ENCODE data around the gene STXBP3. TPM values are rescaled to one million over a fixed set of nuclear protein-coding genes. Genes with fewer than 3 reads are reported as not detected.

The STXBP3 gene
- total and polyA plus RNA-seq, 4 donors = 10.9 to 33.0 (median 23.2) TPM

DNA sequence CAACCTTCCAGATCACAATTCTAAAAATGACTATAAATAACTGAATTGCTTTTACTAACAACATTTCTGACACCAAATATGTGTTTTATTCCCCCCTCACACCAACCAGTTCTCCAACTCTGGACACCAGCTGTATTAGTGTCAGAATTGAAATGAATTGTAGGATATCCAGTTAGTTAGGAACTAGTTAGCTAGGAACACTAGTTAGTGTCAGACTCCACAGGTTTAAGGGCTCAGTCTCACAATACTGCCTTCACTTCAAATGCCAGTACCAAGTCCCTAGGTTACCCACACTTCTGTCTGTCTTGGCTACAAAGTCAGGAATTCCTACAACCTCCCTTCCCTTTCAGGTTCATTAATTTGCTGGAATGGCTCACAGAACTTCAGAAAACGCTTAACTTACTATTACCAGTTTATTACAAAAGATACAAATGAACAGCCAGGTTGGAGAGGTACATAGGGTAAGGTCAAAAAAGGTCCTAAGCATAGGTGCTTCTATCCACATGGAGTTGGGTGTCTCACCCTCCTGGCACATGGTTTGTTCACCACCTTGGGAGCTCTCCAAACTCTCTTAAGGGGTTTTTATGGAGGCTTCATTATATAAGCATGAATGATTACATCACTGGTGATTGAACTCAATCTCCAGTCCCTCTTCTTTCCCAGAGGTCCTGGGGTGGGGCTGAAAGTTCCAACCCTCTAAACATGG is 4.2 kb downstream of the STXBP3 start:
- WGBS = 93% methylated on average over 1 of the region's 1 CpG
- no peak overlapping the region for H3K4me3 ChIP-seq (ENCODE audit: low read depth in 1 of 3, low read length in 3 of 3)
- H3K27me3 ChIP-seq (ENCODE audit: control insufficient read depth in 4 of 4, insufficient read depth in 4 of 4, low read length in 3 of 4) = no peaks in the 10 kb centered on the region
- H3K9me3 ChIP-seq (ENCODE audit: control insufficient read depth in 4 of 4, low read length in 3 of 4) = no peaks in the 10 kb centered on the region
- H3K4me1 ChIP-seq (ENCODE audit: control insufficient read depth in 4 of 4, insufficient read depth in 4 of 4, low read length in 3 of 4) = peaks cover 0 to 5% (median 2%) of the 10 kb centered on the region in 4 donors
- peaks cover 4 to 10% (median 7%) of the 10 kb centered on the region in 4 donors for H3K36me3 ChIP-seq (ENCODE audit: control insufficient read depth in 4 of 4, insufficient read depth in 3 of 4, low read depth in 1 of 4, low read length in 3 of 4)
- no peak for DNase-seq (ENCODE audit: low spot score)
- TF ChIP-seq, protein P1, sequence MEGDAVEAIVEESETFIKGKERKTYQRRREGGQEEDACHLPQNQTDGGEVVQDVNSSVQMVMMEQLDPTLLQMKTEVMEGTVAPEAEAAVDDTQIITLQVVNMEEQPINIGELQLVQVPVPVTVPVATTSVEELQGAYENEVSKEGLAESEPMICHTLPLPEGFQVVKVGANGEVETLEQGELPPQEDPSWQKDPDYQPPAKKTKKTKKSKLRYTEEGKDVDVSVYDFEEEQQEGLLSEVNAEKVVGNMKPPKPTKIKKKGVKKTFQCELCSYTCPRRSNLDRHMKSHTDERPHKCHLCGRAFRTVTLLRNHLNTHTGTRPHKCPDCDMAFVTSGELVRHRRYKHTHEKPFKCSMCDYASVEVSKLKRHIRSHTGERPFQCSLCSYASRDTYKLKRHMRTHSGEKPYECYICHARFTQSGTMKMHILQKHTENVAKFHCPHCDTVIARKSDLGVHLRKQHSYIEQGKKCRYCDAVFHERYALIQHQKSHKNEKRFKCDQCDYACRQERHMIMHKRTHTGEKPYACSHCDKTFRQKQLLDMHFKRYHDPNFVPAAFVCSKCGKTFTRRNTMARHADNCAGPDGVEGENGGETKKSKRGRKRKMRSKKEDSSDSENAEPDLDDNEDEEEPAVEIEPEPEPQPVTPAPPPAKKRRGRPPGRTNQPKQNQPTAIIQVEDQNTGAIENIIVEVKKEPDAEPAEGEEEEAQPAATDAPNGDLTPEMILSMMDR (IDR thresholded peaks at IDR 0.05; ENCODE audit: low read depth, low read length, missing input control) = no peak
- TF ChIP-seq, protein P2, sequence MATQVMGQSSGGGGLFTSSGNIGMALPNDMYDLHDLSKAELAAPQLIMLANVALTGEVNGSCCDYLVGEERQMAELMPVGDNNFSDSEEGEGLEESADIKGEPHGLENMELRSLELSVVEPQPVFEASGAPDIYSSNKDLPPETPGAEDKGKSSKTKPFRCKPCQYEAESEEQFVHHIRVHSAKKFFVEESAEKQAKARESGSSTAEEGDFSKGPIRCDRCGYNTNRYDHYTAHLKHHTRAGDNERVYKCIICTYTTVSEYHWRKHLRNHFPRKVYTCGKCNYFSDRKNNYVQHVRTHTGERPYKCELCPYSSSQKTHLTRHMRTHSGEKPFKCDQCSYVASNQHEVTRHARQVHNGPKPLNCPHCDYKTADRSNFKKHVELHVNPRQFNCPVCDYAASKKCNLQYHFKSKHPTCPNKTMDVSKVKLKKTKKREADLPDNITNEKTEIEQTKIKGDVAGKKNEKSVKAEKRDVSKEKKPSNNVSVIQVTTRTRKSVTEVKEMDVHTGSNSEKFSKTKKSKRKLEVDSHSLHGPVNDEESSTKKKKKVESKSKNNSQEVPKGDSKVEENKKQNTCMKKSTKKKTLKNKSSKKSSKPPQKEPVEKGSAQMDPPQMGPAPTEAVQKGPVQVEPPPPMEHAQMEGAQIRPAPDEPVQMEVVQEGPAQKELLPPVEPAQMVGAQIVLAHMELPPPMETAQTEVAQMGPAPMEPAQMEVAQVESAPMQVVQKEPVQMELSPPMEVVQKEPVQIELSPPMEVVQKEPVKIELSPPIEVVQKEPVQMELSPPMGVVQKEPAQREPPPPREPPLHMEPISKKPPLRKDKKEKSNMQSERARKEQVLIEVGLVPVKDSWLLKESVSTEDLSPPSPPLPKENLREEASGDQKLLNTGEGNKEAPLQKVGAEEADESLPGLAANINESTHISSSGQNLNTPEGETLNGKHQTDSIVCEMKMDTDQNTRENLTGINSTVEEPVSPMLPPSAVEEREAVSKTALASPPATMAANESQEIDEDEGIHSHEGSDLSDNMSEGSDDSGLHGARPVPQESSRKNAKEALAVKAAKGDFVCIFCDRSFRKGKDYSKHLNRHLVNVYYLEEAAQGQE (IDR thresholded peaks at IDR 0.05) = no peak
- TF ChIP-seq, protein P3, sequence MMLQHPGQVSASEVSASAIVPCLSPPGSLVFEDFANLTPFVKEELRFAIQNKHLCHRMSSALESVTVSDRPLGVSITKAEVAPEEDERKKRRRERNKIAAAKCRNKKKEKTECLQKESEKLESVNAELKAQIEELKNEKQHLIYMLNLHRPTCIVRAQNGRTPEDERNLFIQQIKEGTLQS (IDR thresholded peaks at IDR 0.05) = no peak
- no peak for TF ChIP-seq YY1 (IDR thresholded peaks at IDR 0.05)
- TF ChIP-seq SP1 (IDR thresholded peaks at IDR 0.05) = no peak
- no peak for TF ChIP-seq NR2F2 (IDR thresholded peaks at IDR 0.05)
- TF ChIP-seq JUND (IDR thresholded peaks at IDR 0.05) = no peak
- no peak for TF ChIP-seq RXRA (IDR thresholded peaks at IDR 0.05)
- TF ChIP-seq, protein P4, sequence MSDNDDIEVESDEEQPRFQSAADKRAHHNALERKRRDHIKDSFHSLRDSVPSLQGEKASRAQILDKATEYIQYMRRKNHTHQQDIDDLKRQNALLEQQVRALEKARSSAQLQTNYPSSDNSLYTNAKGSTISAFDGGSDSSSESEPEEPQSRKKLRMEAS (IDR thresholded peaks at IDR 0.05) = no peak
- TF ChIP-seq, protein P5, sequence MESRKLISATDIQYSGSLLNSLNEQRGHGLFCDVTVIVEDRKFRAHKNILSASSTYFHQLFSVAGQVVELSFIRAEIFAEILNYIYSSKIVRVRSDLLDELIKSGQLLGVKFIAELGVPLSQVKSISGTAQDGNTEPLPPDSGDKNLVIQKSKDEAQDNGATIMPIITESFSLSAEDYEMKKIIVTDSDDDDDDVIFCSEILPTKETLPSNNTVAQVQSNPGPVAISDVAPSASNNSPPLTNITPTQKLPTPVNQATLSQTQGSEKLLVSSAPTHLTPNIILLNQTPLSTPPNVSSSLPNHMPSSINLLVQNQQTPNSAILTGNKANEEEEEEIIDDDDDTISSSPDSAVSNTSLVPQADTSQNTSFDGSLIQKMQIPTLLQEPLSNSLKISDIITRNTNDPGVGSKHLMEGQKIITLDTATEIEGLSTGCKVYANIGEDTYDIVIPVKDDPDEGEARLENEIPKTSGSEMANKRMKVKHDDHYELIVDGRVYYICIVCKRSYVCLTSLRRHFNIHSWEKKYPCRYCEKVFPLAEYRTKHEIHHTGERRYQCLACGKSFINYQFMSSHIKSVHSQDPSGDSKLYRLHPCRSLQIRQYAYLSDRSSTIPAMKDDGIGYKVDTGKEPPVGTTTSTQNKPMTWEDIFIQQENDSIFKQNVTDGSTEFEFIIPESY (IDR thresholded peaks at IDR 0.05) = no peak
- no peak for TF ChIP-seq GABPA (IDR thresholded peaks at IDR 0.05 in 1 of 2, conservative IDR thresholded peaks at IDR 0.05 in 1 of 2)
- no peak for TF ChIP-seq FOXA2 (IDR thresholded peaks at IDR 0.05)
- TF ChIP-seq FOXA1 (IDR thresholded peaks at IDR 0.05) = no peak
- TF ChIP-seq HNF4A (conservative IDR thresholded peaks at IDR 0.05) = no peak
- no peak for TF ChIP-seq HNF4G (IDR thresholded peaks at IDR 0.05)
- H3K9ac ChIP-seq (ENCODE audit: low read depth in 1 of 2, low read length in 2 of 2) = no peak overlapping the region
- H3K27ac ChIP-seq (ENCODE audit: low read depth in 1 of 2, low read length in 2 of 2) = no peak overlapping the region

Measured in liver (tissue), 9 donors.